Heart left ventricle (tissue), 16 donors: Measurements from ENCODE around the gene COL6A1. TPM values are rescaled to one million over a fixed set of nuclear protein-coding genes. Genes with fewer than 3 reads are reported as not detected.

Source experiments
- ATAC-seq, 4 donors: fragments of 200-7000 bp; cut with Tn5 transposase; one replicate each; pipeline ENCODE4 v1.9.1; 2020 to 2022; ENCODE audit warnings: moderate library complexity in 4 of 4, mild to moderate bottlenecking in 3 of 4, moderate number of reproducible peaks in 1 of 4
- DNase-seq, 5 donors: peaks; one replicate each; pipeline ENCODE4 v3.0.0-alpha.2; 2020
- H3K27ac ChIP-seq, 12 donors: fragments of 200-600 bp; sonication (generic) in 4 of 12; one replicate each; pipeline versions ENCODE4 v1.5.0 to v1.8.0; 2016 to 2022; ENCODE audit warnings: mild to moderate bottlenecking in 2 of 12
- H3K27me3 ChIP-seq, 9 donors: fragments of 200-600 bp; sonication (generic) in 2 of 9; one replicate each; pipeline versions ENCODE4 v1.5.1 to v1.8.0; 2016 to 2022; ENCODE audit warnings: mild to moderate bottlenecking in 3 of 9
- H3K36me3 ChIP-seq, 9 donors: fragments of 200-600 bp; sonication (generic) in 2 of 9; one replicate each; pipeline versions ENCODE4 v1.5.0 to v1.8.0; 2018 to 2022; ENCODE audit warnings: mild to moderate bottlenecking in 2 of 9
- H3K4me1 ChIP-seq, 12 donors: fragments of 200-600 bp; sonication (generic) in 4 of 12; one replicate each; pipeline versions ENCODE4 v1.5.0 to v1.8.0; 2016 to 2022; ENCODE audit warnings: mild to moderate bottlenecking in 3 of 12
- H3K4me3 ChIP-seq, 12 donors: fragments of 200-600 bp; sonication (generic) in 4 of 12; one replicate each; pipeline versions ENCODE4 v1.5.0 to v1.8.0; 2017 to 2022; ENCODE audit warnings: mild to moderate bottlenecking in 9 of 12, moderate library complexity in 4 of 12
- H3K9me3 ChIP-seq, 12 donors: fragments of 200-600 bp; sonication (generic) in 4 of 12; one replicate each; pipeline versions ENCODE4 v1.5.0 to v1.8.0; 2016 to 2022; ENCODE audit warnings: mild to moderate bottlenecking in 1 of 12
- CTCF ChIP-seq, 12 donors: fragments of 200-600 bp; sonication (generic) in 4 of 12; IDR thresholded peaks; one replicate each; pipeline versions ENCODE4 v1.5.0 to v1.8.0; 2018 to 2022; ENCODE audit warnings: antibody characterized with exemption in 12 of 12, mild to moderate bottlenecking in 5 of 12
- POLR2A ChIP-seq, 2 donors: fragments of 450-650 bp; IDR thresholded peaks; one replicate each; pipeline ENCODE4 v1.6.1; 2017; ENCODE audit warnings: antibody characterized with exemption in 2 of 2, mild to moderate bottlenecking in 2 of 2, moderate library complexity in 2 of 2
- WGBS, 4 donors: extraction: QIAGEN DNeasy Blood & Tissue Kit in 2 of 4; methylation state at CpG; one replicate each; pipeline versions ENCODE4 v1.1.5 to v1.1.7; 2013 to 2018; 5-methylcytosine and 5-hydroxymethylcytosine counted together
- intact Hi-C, 10 donors: fragments of 100-400 bp; cut with DNase I; formaldehyde crosslinking; loops; one replicate each; pipeline versions ENCODE4 v1.11.1 to v1.14.2; 2022
- polyA plus RNA-seq, 2 donors: library from polyadenylated mRNA; stranded (reverse); fragments of 200-250 nt; gene quantifications; one replicate each; pipeline ENCODE4 v1.2.3, GENCODE V29; 2013
- total RNA-seq, 9 donors: library from RNA; depleted of rRNA in 2 of 9; stranded (reverse); fragments of >200 nt in 2 of 9; fragmentation: NEBNext Ultra II Directional in 3 of 9; extraction: Animal tissue kit (Norgen Biotek cat#: 25700) in 3 of 9; gene quantifications; one replicate each; pipeline versions ENCODE4 v1.1.0 to v1.2.4, GENCODE V29; 2016 to 2023
- donor health status: ischemic (EF 13 %, LVEDD 7.1; RV severe dilation, severe dysfunction).
- donor health status: healthy with polysubstance abuse.
- donor health status: DM: no; HTN: yes; CAD: no.
- donor health status: DM: no; HTN: no; CAD: no.
- donor health status: ischemic (EF 25% LVEDD 6.9; RV normal size, moderate dysfunction).
- donor health status: ischemic (EF 25% LVEDD 5.7; RV mildly dilated, moderate dysfunction).
- donor health status: healthy.
- donor health status: DM: yes; HTN: yes; CAD: no.
- donor health status: ischemic (EF 35%, LVEDD 5.7; RV mildly dilated, moderate dysfunction).
- donor health status: nonischemic (EF 11% LVEDD 7.7; RV severe dilation, severe dysfunction).
- donor health status: DM: yes; HTN: yes; CAD: no.
- donor health status: PGD.
- donor health status: ischemic (EF 29% LVEDD 5.4; RV normal size, mild dysfunction).
- donor health status: nonischemic (EF 23%, LVEDD 6.1; RV moderate dilation, normal function).

COL6A1 gene
- total and polyA plus RNA-seq, 11 donors = 92.4 to 385 (median 149) TPM

- Histone ChIP-seq H3K4me3 (no peak overlapping the region), H3K36me3 (peaks cover 0 to 80% (median 70%) of the 10 kb centered on the region in 9 donors), H3K27me3 (peaks cover 0 to 7% (median 0%) of the 10 kb centered on the region in 9 donors), H3K27ac (peak overlapping the region in 1 of 12 donors; percentile 97), H3K9me3 (no peaks in the 10 kb centered on the region), H3K4me1 (peaks cover 0 to 35% (median 7%) of the 10 kb centered on the region in 12 donors)
- intact Hi-C loops = loop anchor here in 1 of 10 donors (5.0 kb wide), 1 partner anchor 110 kb away; the partner anchor contains the start of gene COL6A2
- 80 to 94% (median 93%) methylated on average over 24 to 29 of the region's 29 CpGs for WGBS, 4 donors
- DNase-seq = peak; percentile 12 to 58 (median 21)
- no peak for ATAC-seq
- no peak for TF ChIP-seq POLR2A (IDR thresholded peaks at IDR 0.05)
- TF ChIP-seq CTCF (IDR thresholded peaks at IDR 0.05) = no peak
These were observed 5.6 kb downstream of the COL6A1 start for GRCh38 chr21:45987121-45987711.

- Histone ChIP-seq H3K36me3 (peaks cover 0 to 89% (median 79%) of the 10 kb centered on the region in 9 donors), H3K9me3 (no peaks in the 10 kb centered on the region), H3K4me1 (peaks cover 0 to 40% (median 6%) of the 10 kb centered on the region in 12 donors), H3K27me3 (no peaks in the 10 kb centered on the region), H3K27ac (peak overlapping the region in 1 of 12 donors; percentile 80), H3K4me3 (no peak overlapping the region)
- ATAC-seq (no peak), DNase-seq (peak; percentile 6 to 46 (median 18))
- TF ChIP-seq POLR2A (IDR thresholded peaks at IDR 0.05) (no peak), CTCF (IDR thresholded peaks at IDR 0.05) (no peak)
- 80 to 87% (median 86%) methylated on average over 33 to 36 of the region's 36 CpGs for WGBS, 4 donors
- intact Hi-C loops = loop anchor here in 1 of 10 donors (5.0 kb wide), 1 partner anchor 109 kb away; the partner anchor contains the start of gene COL6A2
These were observed 7.1 kb downstream of the COL6A1 start for GRCh38 chr21:45988366-45989347.

- H3K27me3 ChIP-seq = no peaks in the 10 kb centered on the region
- ATAC-seq (no peak), DNase-seq (peak; percentile 13 to 52 (median 20))
- peak overlapping the region in 1 of 12 donors; percentile 80 for H3K27ac ChIP-seq
- TF ChIP-seq CTCF (IDR thresholded peaks at IDR 0.05) (no peak), POLR2A (IDR thresholded peaks at IDR 0.05) (no peak)
- no peak overlapping the region for H3K4me3 ChIP-seq
- H3K4me1 ChIP-seq = peaks cover 0 to 38% (median 4%) of the 10 kb centered on the region in 12 donors
- WGBS, 4 donors = 92 to 94% (median 93%) methylated on average over 15 to 32 of the region's 32 CpGs
- no peaks in the 10 kb centered on the region for H3K9me3 ChIP-seq
- intact Hi-C loops = loop anchor here in 2 of 10 donors (5.0 to 10.0 kb wide), 2 partner anchors 108 to 125 kb away; partner anchors contain the start of gene COL6A2 (in 1 of the 2)
- H3K36me3 ChIP-seq = peaks cover 0 to 89% (median 77%) of the 10 kb centered on the region in 9 donors
These were observed 7.9 kb downstream of the COL6A1 start for GRCh38 chr21:45989355-45990048.
